Prostate gland (tissue), 2 donors: Measurements from ENCODE around the gene CIT. TPM values are rescaled to one million over a fixed set of nuclear protein-coding genes. Genes with fewer than 3 reads are reported as not detected.
A peak's percentile ranks its signal among the peaks of the same experiment; 100 is the strongest.
"Not testable (repeated sequence)": the region's sequence is repeated elsewhere in the genome, so short reads cannot be mapped to it uniquely, and the experiment has no call there.

ENCODE experiments used
- DNase-seq: peaks from one replicate; pipeline ENCODE4 v3.0.0-alpha.2; 2019; ENCODE audit warnings: low spot score
- H3K27ac ChIP-seq, 2 donors: fragments of 200-600 bp; sonication (generic); 2 replicates each; pipeline ENCODE4 v1.5.1; 2017 to 2019
- H3K27me3 ChIP-seq: fragments of 200-600 bp; sonication (generic); replicated peaks from 2 replicates; pipeline ENCODE4 v1.5.1; 2019; ENCODE audit not compliant: insufficient read depth
- H3K36me3 ChIP-seq, 2 donors: fragments of 200-600 bp; sonication (generic); 1 replicate in 1 of 2; 2 replicates in 1 of 2; pipeline versions ENCODE4 v1.5.1 to v1.8.1; 2017 to 2019
- H3K4me1 ChIP-seq: fragments of 200-600 bp; sonication (generic); replicated peaks from 2 replicates; pipeline ENCODE4 v1.5.1; 2019
- H3K4me3 ChIP-seq, 2 donors: fragments of 200-600 bp; sonication (generic); 2 replicates each; pipeline ENCODE4 v1.5.1; 2017 to 2019
- H3K9me3 ChIP-seq: fragments of 200-600 bp; sonication (generic); 2 replicates; pipeline ENCODE4 v1.5.1; 2017
- CTCF ChIP-seq, 4 experiments: fragments of 200-600 bp in 2 of 4; fragments of 450-650 bp in 2 of 4; sonication (generic) in 2 of 4; IDR thresholded peaks; 1 replicate in 3 of 4; 2 replicates in 1 of 4; pipeline ENCODE4 v1.5.1; 2016 to 2019; ENCODE audit warnings: antibody characterized with exemption in 4 of 4, mild to moderate bottlenecking in 2 of 4, moderate library complexity in 2 of 4
- POLR2A ChIP-seq: fragments of 450-650 bp; IDR thresholded peaks from one replicate; pipeline ENCODE4 v1.6.1; 2016; ENCODE audit warnings: antibody characterized with exemption, mild to moderate bottlenecking
- POLR2AphosphoS5 ChIP-seq: sonication (generic); formaldehyde crosslinking; IDR thresholded peaks from one replicate; pipeline ENCODE4 v1.6.1; 2017; ENCODE audit warnings: antibody characterized with exemption
- WGBS: methylation state at CpG from one replicate; pipeline ENCODE4 v1.1.5; 2018; 5-methylcytosine and 5-hydroxymethylcytosine counted together
- intact Hi-C: fragments of 100-400 bp; cut with DNase I; formaldehyde crosslinking; loops from one replicate; pipeline ENCODE4 v1.14.2; 2022
- total RNA-seq, 2 donors: library from RNA; depleted of rRNA; stranded (reverse); fragments of >200 nt; gene quantifications; one replicate each; pipeline ENCODE4 v1.1.0, GENCODE V29; 2016

Gene CIT
- total RNA-seq, 2 donors from 2014 or later, result 2.6 to 13.1 TPM

DNA sequence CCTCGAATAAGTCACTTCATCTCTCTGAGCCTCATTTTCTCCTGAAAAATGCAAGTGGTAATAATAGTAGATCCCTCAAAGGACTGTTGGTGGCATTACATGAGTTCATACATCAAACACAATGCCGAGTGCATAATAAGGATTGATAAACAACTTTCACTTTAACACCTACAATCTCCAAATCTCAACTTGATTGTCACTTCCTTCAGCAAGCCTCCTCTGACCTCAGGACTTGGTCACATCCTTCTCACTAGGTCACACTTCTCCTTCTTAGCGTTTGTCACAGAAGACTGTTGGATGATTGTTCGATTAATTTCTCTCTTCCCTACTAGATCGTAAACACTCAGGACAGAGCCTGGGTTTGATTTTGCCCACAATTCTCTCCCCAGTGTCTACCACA lies 217.0 kb downstream of the CIT start:
- no peak for DNase-seq
- intact Hi-C loops, result no loop called here
- no peaks in the 10 kb centered on the region for H3K4me1 ChIP-seq
- H3K27ac ChIP-seq, result no peak overlapping the region
- H3K27me3 ChIP-seq, result no peaks in the 10 kb centered on the region
- no peak overlapping the region for H3K4me3 ChIP-seq
- TF ChIP-seq POLR2A (no peak), CTCF (IDR thresholded peaks at IDR 0.05) (no peak), POLR2AphosphoS5 (no peak)
- 85% methylated on average over 5 of the region's 5 CpGs for WGBS
- H3K9me3 ChIP-seq, result no peaks in the 10 kb centered on the region
- H3K36me3 ChIP-seq, result no peaks in the 10 kb centered on the region

DNA sequence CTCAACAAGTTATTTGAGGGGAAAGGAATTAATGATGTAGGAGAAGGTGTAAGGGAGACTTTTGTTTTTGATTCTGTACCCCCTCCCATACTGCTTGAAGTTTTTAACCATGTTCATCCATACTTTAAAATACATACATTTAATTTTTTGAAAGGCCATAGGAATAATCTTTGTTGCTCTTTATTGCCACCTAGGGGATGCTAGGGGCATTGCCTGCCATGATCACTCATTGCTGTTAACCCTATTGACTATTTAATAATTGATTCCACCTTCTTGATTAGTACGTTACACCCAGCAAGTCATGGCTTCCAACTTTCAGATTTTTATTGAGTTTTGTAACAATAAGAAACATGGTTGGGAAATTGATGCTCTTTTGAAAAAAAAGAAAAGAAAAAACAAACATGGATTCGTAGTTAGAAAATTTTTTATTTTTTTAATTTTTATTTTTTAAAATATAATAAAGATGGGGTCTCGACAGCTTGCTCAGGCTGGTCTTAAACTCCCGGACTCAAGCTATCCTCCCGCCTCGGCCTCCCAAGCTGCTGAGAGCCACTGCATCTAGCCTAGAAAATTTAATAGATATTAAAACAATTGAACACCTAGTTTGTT lies 217.7 kb downstream of the CIT start:
- 42% methylated on average over 6 of the region's 6 CpGs for WGBS
- Histone ChIP-seq H3K27ac (no peak overlapping the region), H3K4me1 (no peaks in the 10 kb centered on the region), H3K9me3 (no peaks in the 10 kb centered on the region), H3K36me3 (no peaks in the 10 kb centered on the region), H3K27me3 (no peaks in the 10 kb centered on the region), H3K4me3 (no peak overlapping the region)
- intact Hi-C loops, result no loop called here
- no peak for DNase-seq
- TF ChIP-seq CTCF (IDR thresholded peaks at IDR 0.05), result peak; percentile 34 to 75 (median 60)
- TF ChIP-seq POLR2A, result no peak

DNA sequence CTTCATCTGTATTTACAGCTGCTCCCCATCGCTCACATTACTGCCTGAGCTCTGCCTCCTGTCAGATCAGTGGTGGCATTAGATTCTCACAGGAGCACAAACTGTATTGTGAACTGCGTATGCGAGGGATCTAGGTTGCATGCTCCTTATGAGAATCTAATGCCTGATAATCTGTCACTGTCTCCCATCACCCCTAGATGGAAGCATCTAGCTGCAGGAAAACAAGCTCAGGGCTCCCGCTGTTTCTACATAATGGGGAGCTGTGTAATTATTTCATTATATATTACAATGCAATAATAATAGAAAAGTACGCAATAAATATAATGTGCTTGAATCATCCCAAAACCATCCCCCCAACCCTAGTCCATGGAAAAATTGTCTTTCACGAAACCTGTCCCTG lies 219.0 kb downstream of the CIT start:
- H3K27ac ChIP-seq, intact Hi-C loops, DNase-seq, H3K4me3 ChIP-seq, H3K9me3 ChIP-seq, H3K27me3 ChIP-seq, H3K36me3 ChIP-seq, H3K4me1 ChIP-seq: not testable (repeated sequence)
- 92% methylated on average over 6 of the region's 6 CpGs for WGBS

DNA sequence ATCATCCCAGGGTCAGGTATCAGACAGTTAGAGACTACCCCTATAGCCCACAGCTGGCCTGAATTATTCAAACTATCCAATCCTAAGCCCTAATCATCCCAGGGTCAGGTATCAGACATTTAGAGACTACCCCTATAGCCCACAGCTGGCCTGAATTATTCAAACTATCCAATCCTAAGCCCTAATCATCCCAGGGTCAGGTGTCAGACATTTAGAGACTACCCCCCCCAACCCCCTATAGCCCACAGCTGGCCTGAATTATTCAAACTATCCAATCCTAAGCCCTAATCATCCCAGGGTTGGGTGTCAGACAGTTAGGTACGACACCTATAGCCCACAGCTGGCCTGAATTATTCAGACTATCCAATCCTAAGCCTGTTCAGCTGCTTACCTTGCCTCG lies 220.1 kb downstream of the CIT start:
- H3K4me3 ChIP-seq, H3K27ac ChIP-seq, H3K9me3 ChIP-seq, DNase-seq, H3K27me3 ChIP-seq, intact Hi-C loops, H3K4me1 ChIP-seq, H3K36me3 ChIP-seq: not testable (repeated sequence)
- 80% methylated on average over 2 of the region's 2 CpGs for WGBS

- no peak for DNase-seq
- no peak for TF ChIP-seq CTCF (IDR thresholded peaks at IDR 0.05)
- TF ChIP-seq POLR2AphosphoS5, result no peak
- no peak for TF ChIP-seq POLR2A
- no peaks in the 10 kb centered on the region for H3K27me3 ChIP-seq
- no peaks in the 10 kb centered on the region for H3K36me3 ChIP-seq
- intact Hi-C loops, result no loop called here
- WGBS, result 67% methylated on average over 3 of the region's 3 CpGs
- H3K4me3 ChIP-seq, result no peak overlapping the region
- H3K27ac ChIP-seq, result no peak overlapping the region
- H3K9me3 ChIP-seq, result no peaks in the 10 kb centered on the region
- no peaks in the 10 kb centered on the region for H3K4me1 ChIP-seq
Observed at GRCh38 chr12:119652665-119653064, 224.5 kb downstream of the CIT start.

- Histone ChIP-seq H3K36me3 (no peaks in the 10 kb centered on the region), H3K4me3 (no peak overlapping the region), H3K9me3 (no peaks in the 10 kb centered on the region), H3K27ac (no peak overlapping the region), H3K27me3 (no peaks in the 10 kb centered on the region), H3K4me1 (no peaks in the 10 kb centered on the region)
- WGBS, result 61% methylated on average over 4 of the region's 4 CpGs
- DNase-seq, result no peak
- intact Hi-C loops, result no loop called here
- TF ChIP-seq POLR2AphosphoS5 (no peak), CTCF (IDR thresholded peaks at IDR 0.05) (peak; percentile 14 to 40 (median 38))
Observed at GRCh38 chr12:119649202-119649808, 227.8 kb downstream of the CIT start.
